Left lung (tissue), 10 donors: ENCODE data around the gene TRAF4. TPM values are rescaled to one million over a fixed set of nuclear protein-coding genes. Genes with fewer than 3 reads are reported as not detected.

Experiments
- ATAC-seq: fragments of 200-7000 bp; cut with Tn5 transposase; one replicate; pipeline ENCODE4 v1.9.1; 2020; ENCODE audit warnings: moderate library complexity
- DNase-seq, 4 donors: peaks; one replicate each; pipeline ENCODE4 v3.0.0-alpha.2; 2013 to 2020
- H3K27ac ChIP-seq, 2 donors: fragments of 200-600 bp; sonication (generic) in 1 of 2; one replicate each; pipeline versions ENCODE4 v1.5.0 to v1.8.0; 2020 to 2021
- H3K27me3 ChIP-seq, 2 donors: fragments of 200-600 bp; sonication (generic) in 1 of 2; one replicate each; pipeline versions ENCODE4 v1.5.0 to v1.8.0; 2020 to 2021
- H3K36me3 ChIP-seq, 2 donors: fragments of 200-600 bp; sonication (generic) in 1 of 2; one replicate each; pipeline versions ENCODE4 v1.5.0 to v1.8.0; 2020 to 2021
- H3K4me1 ChIP-seq, 2 donors: fragments of 200-600 bp; one replicate each; pipeline ENCODE4 v1.8.0; 2021
- H3K4me3 ChIP-seq, 2 donors: fragments of 200-600 bp; sonication (generic) in 1 of 2; one replicate each; pipeline versions ENCODE4 v1.5.0 to v1.8.0; 2020 to 2021; ENCODE audit warnings: mild to moderate bottlenecking in 1 of 2
- H3K9me3 ChIP-seq, 2 donors: fragments of 200-600 bp; sonication (generic) in 1 of 2; one replicate each; pipeline versions ENCODE4 v1.5.0 to v1.8.0; 2020 to 2021
- intact Hi-C, 2 donors: fragments of 100-400 bp; cut with DNase I; formaldehyde crosslinking; loops; one replicate each; pipeline versions ENCODE4 v1.11.2 to v1.14.2; 2022
- polyA plus RNA-seq, 6 donors: library from polyadenylated mRNA; unstranded; fragments of 120-200 nt; gene quantifications; one replicate each; pipeline ENCODE4 v1.2.1, GENCODE V29; 2013; ENCODE audit not compliant: insufficient read length in 6 of 6
- total RNA-seq, 2 donors: library from RNA; stranded (reverse); fragmentation: NEBNext Ultra II Directional; extraction: Animal tissue kit (Norgen Biotek cat#: 25700); gene quantifications; one replicate each; pipeline ENCODE4 v1.2.1, GENCODE V29; 2021
- TF ChIP-seq, protein P1 (sequence below), 2 donors: fragments of 200-600 bp; sonication (generic) in 1 of 2; IDR thresholded peaks; one replicate each; pipeline versions ENCODE4 v1.5.0 to v1.8.0; 2021; ENCODE audit warnings: antibody characterized with exemption in 2 of 2
- donor health status: DM: no; HTN: yes; CAD: no.
- donor health status: DM: no; HTN: no; CAD: no.

TRAF4 gene
- total and polyA plus RNA-seq, 8 donors: 66.1 to 136 (median 99.1) TPM

DNA sequence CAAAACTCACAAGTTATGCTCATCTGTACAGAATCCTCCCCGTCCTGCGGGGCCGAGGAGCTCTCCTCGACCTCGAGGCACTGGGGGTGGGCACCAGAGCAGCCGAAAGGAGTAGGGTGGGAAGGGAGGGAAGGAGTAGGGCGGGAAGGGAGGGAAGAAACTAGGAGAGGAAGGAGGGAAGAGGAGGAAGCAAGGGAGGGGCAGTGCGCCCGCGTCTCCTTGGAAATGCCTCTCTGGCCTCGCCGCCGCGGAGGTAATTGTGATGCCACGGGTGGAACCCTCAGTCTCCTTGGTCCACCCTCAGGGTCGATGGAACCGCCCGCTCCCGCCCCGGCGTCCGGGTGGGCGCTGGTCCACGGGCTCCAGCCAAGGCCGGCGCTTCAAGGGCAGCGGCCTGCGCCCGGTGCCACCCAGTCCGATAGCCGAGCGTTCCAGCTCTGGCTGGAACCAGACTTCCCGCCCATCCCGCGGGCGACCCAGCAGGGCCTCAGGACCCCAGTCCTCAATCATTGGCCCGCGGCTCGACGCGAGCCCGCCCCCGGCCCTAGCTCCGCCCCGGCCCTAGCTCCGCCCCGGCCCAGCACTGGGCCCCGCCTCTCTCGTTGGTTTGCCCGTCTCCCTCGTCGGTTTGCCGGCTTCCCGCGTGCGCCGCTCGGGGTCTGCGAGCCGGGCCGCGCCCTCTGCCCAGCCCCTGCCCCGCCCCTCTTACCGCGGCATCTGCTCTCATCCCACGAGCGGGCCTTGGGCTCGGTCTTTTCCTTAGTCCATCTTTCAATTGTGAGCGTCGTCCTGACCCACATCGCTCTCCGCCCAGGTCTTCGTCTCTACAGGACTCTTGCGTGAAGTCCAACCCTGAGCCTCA lies 32.7 kb upstream of the TRAF4 start:
- peak; percentile 91 to 97 (median 95) for DNase-seq
- Histone ChIP-seq H3K9me3 (no peaks in the 10 kb centered on the region), H3K4me3 (peak overlapping the region; percentile 56 to 74), H3K27me3 (no peaks in the 10 kb centered on the region), H3K36me3 (peaks cover 0 to 25% of the 10 kb centered on the region in 2 donors), H3K27ac (peak overlapping the region; percentile 81 to 91), H3K4me1 (peaks cover 5 to 28% of the 10 kb centered on the region in 2 donors)
- intact Hi-C loops: no loop called here
- TF ChIP-seq, protein P1, sequence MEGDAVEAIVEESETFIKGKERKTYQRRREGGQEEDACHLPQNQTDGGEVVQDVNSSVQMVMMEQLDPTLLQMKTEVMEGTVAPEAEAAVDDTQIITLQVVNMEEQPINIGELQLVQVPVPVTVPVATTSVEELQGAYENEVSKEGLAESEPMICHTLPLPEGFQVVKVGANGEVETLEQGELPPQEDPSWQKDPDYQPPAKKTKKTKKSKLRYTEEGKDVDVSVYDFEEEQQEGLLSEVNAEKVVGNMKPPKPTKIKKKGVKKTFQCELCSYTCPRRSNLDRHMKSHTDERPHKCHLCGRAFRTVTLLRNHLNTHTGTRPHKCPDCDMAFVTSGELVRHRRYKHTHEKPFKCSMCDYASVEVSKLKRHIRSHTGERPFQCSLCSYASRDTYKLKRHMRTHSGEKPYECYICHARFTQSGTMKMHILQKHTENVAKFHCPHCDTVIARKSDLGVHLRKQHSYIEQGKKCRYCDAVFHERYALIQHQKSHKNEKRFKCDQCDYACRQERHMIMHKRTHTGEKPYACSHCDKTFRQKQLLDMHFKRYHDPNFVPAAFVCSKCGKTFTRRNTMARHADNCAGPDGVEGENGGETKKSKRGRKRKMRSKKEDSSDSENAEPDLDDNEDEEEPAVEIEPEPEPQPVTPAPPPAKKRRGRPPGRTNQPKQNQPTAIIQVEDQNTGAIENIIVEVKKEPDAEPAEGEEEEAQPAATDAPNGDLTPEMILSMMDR (IDR thresholded peaks at IDR 0.05): no peak
- ATAC-seq: peak; percentile 96

DNA sequence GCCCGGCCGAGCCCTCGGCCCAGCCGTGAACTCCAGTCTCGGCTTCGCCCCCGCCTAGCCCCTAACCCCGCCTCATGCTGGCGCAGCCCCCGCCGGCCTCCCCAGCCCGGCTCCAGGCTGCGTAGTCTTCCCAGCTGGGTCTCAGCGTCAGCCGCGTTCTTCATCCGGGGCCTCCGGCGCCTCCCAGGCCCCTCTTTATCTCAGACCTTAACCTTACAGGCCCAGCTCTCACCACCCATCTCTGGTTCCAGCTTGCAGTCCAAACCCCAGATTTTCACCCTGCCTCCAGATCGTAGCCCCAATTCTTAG lies 32.1 kb upstream of the TRAF4 start, which contains the start of gene PROCA1:
Gene PROCA1, minus strand, starts transcription at position 166 of the 309 bp plus-strand sequence. CDS start 228 bp downstream, outside the sequence.
- Histone ChIP-seq H3K27me3 (peaks cover 0 to 4% of the 10 kb centered on the region in 2 donors), H3K27ac (peak within 1 kb of the TSS; percentile 81 to 91), H3K9me3 (no peaks in the 10 kb centered on the region), H3K4me1 (peaks cover 9 to 34% of the 10 kb centered on the region in 2 donors), H3K4me3 (peak within 1 kb of the TSS; percentile 56 to 74), H3K36me3 (peaks cover 0 to 25% of the 10 kb centered on the region in 2 donors)
- TF ChIP-seq, protein P1 (IDR thresholded peaks at IDR 0.05): no peak
- ATAC-seq (no peak), DNase-seq (peak in 1 of 4 donors; percentile 88)
- intact Hi-C loops: no loop called here

DNA sequence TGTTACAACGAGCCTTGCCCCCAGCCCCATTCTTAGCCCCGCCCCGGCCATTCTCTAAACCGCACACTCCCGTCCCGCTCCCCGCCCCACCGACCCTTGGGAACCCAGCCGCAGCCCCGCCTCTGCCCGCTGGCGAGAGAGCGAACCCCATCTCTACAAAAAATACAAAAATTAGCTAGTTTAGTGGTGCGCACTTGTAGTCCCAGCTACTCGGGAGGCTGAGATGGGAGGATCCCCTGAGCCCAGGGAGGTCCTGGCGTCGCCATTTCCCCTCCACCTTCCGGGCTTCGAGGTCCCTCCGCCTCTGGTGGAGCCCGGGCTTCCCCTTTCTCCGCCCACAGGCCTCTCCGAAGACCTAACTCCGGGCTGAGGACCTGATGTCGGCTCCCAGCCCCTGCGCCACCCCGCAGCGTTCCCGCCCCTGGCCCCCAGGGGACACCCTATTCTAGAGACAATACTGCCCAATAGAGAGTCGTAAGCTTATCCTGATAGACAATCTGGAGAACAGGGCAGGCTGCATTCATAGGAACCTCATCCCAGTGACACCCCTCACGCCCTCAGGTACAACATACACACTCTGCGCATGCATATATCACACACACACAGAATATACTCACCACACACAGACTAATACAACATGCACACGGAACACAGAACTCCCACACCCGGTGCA lies 31.6 kb upstream of the TRAF4 start:
- DNase-seq (peak in 3 of 4 donors; percentile 35 to 90 (median 73)), ATAC-seq (peak; percentile 2)
- Histone ChIP-seq H3K36me3 (peaks cover 0 to 25% of the 10 kb centered on the region in 2 donors), H3K27me3 (peaks cover 0 to 9% of the 10 kb centered on the region in 2 donors), H3K4me1 (peaks cover 11 to 39% of the 10 kb centered on the region in 2 donors), H3K27ac (peak overlapping the region; percentile 81 to 91), H3K4me3 (peak overlapping the region; percentile 56 to 74), H3K9me3 (no peaks in the 10 kb centered on the region)
- TF ChIP-seq, protein P1 (IDR thresholded peaks at IDR 0.05): peak in 1 of 2 donors; percentile 12
- intact Hi-C loops: no loop called here

DNA sequence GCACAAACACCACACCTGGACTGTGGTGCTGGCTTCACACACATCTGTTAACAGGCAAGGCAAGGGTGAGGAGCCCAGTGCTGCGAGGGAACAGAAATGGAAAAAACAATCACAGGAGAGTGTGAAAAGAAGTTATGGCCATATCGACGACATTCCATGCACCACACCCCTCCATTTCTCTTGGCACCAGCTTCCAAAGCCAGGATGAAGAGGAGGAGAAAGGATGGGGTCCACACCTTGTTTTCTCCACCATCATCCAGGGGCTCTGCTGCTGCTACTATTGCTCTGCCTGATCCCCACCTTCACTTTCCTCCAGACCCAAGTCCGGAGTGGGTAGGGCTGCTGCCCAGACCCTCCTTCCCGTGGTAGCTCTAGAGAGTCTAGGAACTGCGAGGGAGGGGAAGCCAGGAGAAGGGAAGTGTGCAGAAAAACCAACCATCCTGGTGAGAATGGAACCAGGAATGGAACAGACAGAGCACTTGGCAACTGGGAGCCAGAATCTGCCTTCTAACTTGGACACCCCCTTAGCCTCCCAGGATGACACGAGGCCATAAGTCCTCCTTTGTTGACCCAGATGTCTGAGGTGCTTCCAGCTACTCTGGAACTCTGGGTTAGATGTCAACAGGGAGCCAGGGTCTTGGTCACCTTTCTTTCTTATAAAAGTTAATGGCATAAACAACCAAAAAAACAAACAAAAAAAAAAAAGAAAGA lies 31.0 kb upstream of the TRAF4 start:
- Histone ChIP-seq H3K4me3 (no peak overlapping the region), H3K9me3 (no peaks in the 10 kb centered on the region), H3K4me1 (peaks cover 11 to 46% of the 10 kb centered on the region in 2 donors), H3K27ac (no peak overlapping the region), H3K36me3 (peaks cover 0 to 25% of the 10 kb centered on the region in 2 donors), H3K27me3 (peaks cover 0 to 16% of the 10 kb centered on the region in 2 donors)
- TF ChIP-seq, protein P1 (IDR thresholded peaks at IDR 0.05): no peak
- ATAC-seq (no peak), DNase-seq (peak in 1 of 4 donors; percentile 13)
- intact Hi-C loops: no loop called here
